ENCODE results near the gene PHF1. TPM values are rescaled to one million over a fixed set of nuclear protein-coding genes. Genes with fewer than 3 reads are reported as not detected.

The PHF1 gene
- total and polyA plus RNA-seq, 9 donors = 80.7 to 182 (median 123) TPM

- no peaks in the 10 kb centered on the region for H3K36me3 ChIP-seq
- DNase-seq = no peak
- H3K4me3 ChIP-seq = peak overlapping the region; percentile 78
- H3K4me1 ChIP-seq (ENCODE audit: insufficient read depth) = peaks cover 6% of the 10 kb centered on the region
- TF ChIP-seq EP300 (IDR thresholded peaks at IDR 0.05) = no peak
- TF ChIP-seq, protein P1, sequence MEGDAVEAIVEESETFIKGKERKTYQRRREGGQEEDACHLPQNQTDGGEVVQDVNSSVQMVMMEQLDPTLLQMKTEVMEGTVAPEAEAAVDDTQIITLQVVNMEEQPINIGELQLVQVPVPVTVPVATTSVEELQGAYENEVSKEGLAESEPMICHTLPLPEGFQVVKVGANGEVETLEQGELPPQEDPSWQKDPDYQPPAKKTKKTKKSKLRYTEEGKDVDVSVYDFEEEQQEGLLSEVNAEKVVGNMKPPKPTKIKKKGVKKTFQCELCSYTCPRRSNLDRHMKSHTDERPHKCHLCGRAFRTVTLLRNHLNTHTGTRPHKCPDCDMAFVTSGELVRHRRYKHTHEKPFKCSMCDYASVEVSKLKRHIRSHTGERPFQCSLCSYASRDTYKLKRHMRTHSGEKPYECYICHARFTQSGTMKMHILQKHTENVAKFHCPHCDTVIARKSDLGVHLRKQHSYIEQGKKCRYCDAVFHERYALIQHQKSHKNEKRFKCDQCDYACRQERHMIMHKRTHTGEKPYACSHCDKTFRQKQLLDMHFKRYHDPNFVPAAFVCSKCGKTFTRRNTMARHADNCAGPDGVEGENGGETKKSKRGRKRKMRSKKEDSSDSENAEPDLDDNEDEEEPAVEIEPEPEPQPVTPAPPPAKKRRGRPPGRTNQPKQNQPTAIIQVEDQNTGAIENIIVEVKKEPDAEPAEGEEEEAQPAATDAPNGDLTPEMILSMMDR (IDR thresholded peaks at IDR 0.05) = no peak
- TF ChIP-seq POLR2A (IDR thresholded peaks at IDR 0.05) = no peak
- H3K9me3 ChIP-seq = no peaks in the 10 kb centered on the region
- WGBS, 3 donors = 1 to 2% (median 1%) methylated on average over 12 of the region's 12 CpGs
- intact Hi-C loops (cut with DNase I) = loop anchor here in 1 of 4 donors (10.0 kb wide), 1 partner anchor 111 kb away; no protein-coding TSS in a partner anchor
- H3K27ac ChIP-seq = peak overlapping the region in 1 of 2 donors; percentile 65
- no peaks in the 10 kb centered on the region for H3K27me3 ChIP-seq
Measured at GRCh38 chr6:33453393-33454008, 42.7 kb downstream of the PHF1 start.

- H3K4me3 ChIP-seq = peak within 1 kb of the TSS; percentile 78
- H3K36me3 ChIP-seq = no peaks in the 10 kb centered on the region
- peaks cover 6% of the 10 kb centered on the region for H3K4me1 ChIP-seq (ENCODE audit: insufficient read depth)
- 0% methylated on average over 65 of the region's 65 CpGs for WGBS, 3 donors
- TF ChIP-seq, protein P1 (IDR thresholded peaks at IDR 0.05) = no peak
- TF ChIP-seq POLR2A (IDR thresholded peaks at IDR 0.05) (peak; percentile 76), EP300 (IDR thresholded peaks at IDR 0.05) (no peak)
- no peaks in the 10 kb centered on the region for H3K9me3 ChIP-seq
- peak; percentile 95 to 97 (median 96) for DNase-seq
- H3K27me3 ChIP-seq = no peaks in the 10 kb centered on the region
- intact Hi-C loops (cut with DNase I) = loop anchor here in 1 of 4 donors (10.0 kb wide), 1 partner anchor 111 kb away; no protein-coding TSS in a partner anchor
- peak within 1 kb of the TSS in 1 of 2 donors; percentile 65 for H3K27ac ChIP-seq
Measured at GRCh38 chr6:33454009-33454946, 43.5 kb downstream of the PHF1 start, which contains the start of gene ZBTB9. ZBTB9 (plus strand) TSS chr6:33454576; CDS start chr6:33455101, 525 bp downstream.

DNA sequence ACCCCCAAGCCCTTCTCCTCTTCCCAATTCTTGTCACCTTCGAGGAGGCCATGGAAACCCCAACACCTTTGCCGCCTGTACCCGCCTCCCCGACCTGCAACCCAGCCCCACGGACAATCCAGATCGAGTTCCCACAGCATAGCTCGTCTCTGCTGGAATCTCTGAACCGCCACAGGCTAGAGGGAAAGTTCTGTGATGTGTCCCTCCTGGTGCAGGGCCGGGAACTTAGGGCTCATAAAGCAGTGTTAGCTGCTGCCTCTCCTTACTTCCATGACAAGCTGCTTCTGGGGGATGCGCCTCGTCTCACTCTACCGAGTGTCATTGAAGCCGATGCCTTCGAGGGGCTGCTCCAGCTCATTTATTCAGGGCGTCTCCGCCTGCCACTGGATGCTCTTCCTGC lies 44.2 kb downstream of the PHF1 start:
- DNase-seq = peak in 1 of 5 donors; percentile 24
- Histone ChIP-seq H3K9me3 (no peaks in the 10 kb centered on the region), H3K27me3 (no peaks in the 10 kb centered on the region), H3K4me3 (peak overlapping the region; percentile 78), H3K27ac (peak overlapping the region in 1 of 2 donors; percentile 65), H3K36me3 (no peaks in the 10 kb centered on the region), H3K4me1 (ENCODE audit: insufficient read depth) (peaks cover 6% of the 10 kb centered on the region)
- TF ChIP-seq EP300 (IDR thresholded peaks at IDR 0.05) (no peak), POLR2A (IDR thresholded peaks at IDR 0.05) (no peak)
- TF ChIP-seq, protein P1 (IDR thresholded peaks at IDR 0.05) = no peak
- WGBS, 3 donors = 40 to 42% (median 41%) methylated on average over 16 of the region's 16 CpGs
- intact Hi-C loops (cut with DNase I) = loop anchor here in 1 of 4 donors (10.0 kb wide), 1 partner anchor 110 kb away; no protein-coding TSS in a partner anchor

- no peaks in the 10 kb centered on the region for H3K27me3 ChIP-seq
- intact Hi-C loops (cut with DNase I) = loop anchor here in 1 of 4 donors (10.0 kb wide), 1 partner anchor 109 kb away; no protein-coding TSS in a partner anchor
- DNase-seq = peak in 1 of 5 donors; percentile 31
Measured at GRCh38 chr6:33456156-33456555, 45.3 kb downstream of the PHF1 start.

More at GRCh38 chr6:33456156-33456555, 45.3 kb downstream of the PHF1 start:
- no peaks in the 10 kb centered on the region for H3K9me3 ChIP-seq
- H3K27ac ChIP-seq = no peak overlapping the region
- H3K36me3 ChIP-seq = no peaks in the 10 kb centered on the region
- TF ChIP-seq POLR2A (IDR thresholded peaks at IDR 0.05) (no peak), EP300 (IDR thresholded peaks at IDR 0.05) (no peak)
- TF ChIP-seq, protein P1 (IDR thresholded peaks at IDR 0.05) = no peak
- peaks cover 6% of the 10 kb centered on the region for H3K4me1 ChIP-seq (ENCODE audit: insufficient read depth)
- no peak overlapping the region for H3K4me3 ChIP-seq
- WGBS, 3 donors = 94 to 97% (median 96%) methylated on average over 12 of the region's 12 CpGs
